ENCODE results near the gene ABCG8. TPM values are rescaled to one million over a fixed set of nuclear protein-coding genes. Genes with fewer than 3 reads are reported as not detected.

The ABCG8 gene
- total RNA-seq, 2 donors from 2014 or later, result not detected

DNA sequence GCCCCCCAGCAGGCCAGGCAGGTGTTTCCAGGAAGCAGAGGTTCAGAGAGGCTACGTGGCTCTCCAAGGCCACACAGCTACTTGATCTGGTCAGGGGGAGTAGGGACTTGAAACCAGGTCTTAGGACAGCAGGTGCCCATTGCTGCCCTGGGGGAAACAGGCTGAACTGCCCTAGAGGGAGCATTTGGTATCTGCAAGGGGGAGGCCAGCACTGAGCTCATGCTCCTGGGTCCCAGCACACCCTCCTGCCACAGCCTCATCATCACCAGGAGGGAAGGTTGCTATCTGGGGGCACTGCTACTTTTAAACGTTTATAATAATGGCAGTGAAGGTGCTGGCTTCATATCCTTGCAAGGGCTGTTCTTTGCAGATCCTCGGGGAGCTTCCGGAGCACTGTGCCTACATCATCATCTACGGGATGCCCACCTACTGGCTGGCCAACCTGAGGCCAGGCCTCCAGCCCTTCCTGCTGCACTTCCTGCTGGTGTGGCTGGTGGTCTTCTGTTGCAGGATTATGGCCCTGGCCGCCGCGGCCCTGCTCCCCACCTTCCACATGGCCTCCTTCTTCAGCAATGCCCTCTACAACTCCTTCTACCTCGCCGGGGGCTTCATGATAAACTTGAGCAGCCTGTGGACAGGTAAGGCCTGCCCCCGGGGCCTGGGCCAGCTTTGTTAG, 36.1 kb downstream of the ABCG8 start:
- Mint-ChIP-seq H3K27ac (no peak overlapping the region), H3K36me3 (ENCODE audit: low read depth) (no peaks in the 10 kb centered on the region), H3K4me3 (no peak overlapping the region), H3K4me1 (no peaks in the 10 kb centered on the region), H3K9me3 (no peaks in the 10 kb centered on the region), H3K27me3 (peaks cover 18% of the 10 kb centered on the region)
- ATAC-seq (replicated peaks), result no peak

DNA sequence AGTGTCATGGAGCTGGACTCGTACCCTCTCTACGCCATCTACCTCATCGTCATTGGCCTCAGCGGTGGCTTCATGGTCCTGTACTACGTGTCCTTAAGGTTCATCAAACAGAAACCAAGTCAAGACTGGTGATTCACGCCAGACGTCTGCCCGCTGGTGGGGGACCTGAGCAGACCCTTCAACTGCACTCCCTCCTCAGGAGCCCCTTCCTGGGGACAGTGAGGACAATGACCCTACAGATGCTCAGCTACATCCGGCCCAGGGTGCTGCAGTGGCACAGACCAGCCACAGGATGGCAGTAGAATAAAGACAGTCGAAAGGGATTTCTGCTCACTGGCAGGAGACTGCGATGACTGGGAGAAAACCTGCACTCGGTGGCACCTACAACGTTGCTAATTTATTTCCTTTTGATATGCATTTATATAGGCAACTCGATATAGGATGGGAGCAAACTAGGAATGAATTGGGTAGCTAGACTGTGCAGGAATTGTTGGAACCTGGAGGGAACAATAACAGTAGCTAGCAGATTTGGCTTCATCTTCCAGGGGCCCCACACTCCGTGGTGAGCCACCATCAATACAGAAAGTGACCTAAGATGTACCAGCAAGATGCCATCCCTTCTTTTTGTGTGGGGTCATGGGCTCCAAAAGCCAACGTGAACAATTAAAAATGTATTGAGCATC, 39.2 kb downstream of the ABCG8 start:
- Mint-ChIP-seq H3K27ac (no peak overlapping the region), H3K9me3 (no peaks in the 10 kb centered on the region), H3K36me3 (ENCODE audit: low read depth) (no peaks in the 10 kb centered on the region), H3K27me3 (peaks cover 12% of the 10 kb centered on the region), H3K4me1 (no peaks in the 10 kb centered on the region), H3K4me3 (no peak overlapping the region)
- peak; percentile 85 for ATAC-seq (replicated peaks)

DNA sequence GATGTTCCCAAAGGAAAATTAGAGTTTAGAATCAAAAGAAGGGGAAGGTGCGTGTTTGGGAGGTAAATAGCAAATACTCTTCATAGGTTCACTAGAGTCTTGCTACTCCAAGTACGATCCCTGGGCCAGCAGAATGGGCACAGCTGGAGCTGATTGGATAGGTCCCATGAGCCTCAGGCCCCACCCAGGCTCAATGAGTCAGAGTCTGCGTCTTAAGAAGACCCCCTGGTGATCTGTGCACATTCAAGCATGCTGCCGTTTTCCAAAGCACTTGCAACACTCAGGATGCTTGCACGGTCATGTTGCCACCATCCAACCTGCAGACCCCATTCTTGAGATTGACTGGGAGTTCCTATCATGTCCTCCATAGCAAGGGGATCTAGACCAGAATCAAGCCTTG, 40.5 kb downstream of the ABCG8 start:
- Mint-ChIP-seq H3K27ac (no peak overlapping the region), H3K27me3 (peaks cover 12% of the 10 kb centered on the region), H3K36me3 (ENCODE audit: low read depth) (no peaks in the 10 kb centered on the region), H3K4me3 (no peak overlapping the region), H3K9me3 (no peaks in the 10 kb centered on the region), H3K4me1 (no peaks in the 10 kb centered on the region)
- ATAC-seq (replicated peaks), result no peak

DNA sequence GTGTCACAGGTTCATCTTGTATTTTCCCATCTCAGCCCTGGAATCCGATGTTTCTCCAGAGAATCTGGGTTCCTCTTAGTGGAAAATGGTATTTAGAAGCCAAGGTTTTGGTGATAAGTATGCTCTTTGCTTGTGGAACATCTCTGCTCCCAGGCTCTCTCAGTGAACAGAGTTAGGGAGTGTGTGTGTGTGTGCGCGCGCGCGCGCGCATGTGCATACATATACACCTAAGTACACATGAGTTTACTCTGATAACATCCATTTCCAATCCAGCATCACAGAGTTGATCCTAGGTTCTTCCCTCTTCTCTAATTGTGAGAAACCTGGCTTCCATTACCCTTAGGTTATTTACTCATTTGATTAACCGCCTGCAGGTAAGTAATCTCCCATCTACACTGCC, 41.7 kb downstream of the ABCG8 start:
- H3K27ac Mint-ChIP-seq, result peak overlapping the region; percentile 16
- no peak overlapping the region for H3K4me3 Mint-ChIP-seq
- H3K27me3 Mint-ChIP-seq, result peaks cover 12% of the 10 kb centered on the region
- no peaks in the 10 kb centered on the region for H3K9me3 Mint-ChIP-seq
- peaks cover 4% of the 10 kb centered on the region for H3K36me3 Mint-ChIP-seq (ENCODE audit: low read depth)
- ATAC-seq (replicated peaks), result no peak
- H3K4me1 Mint-ChIP-seq, result no peaks in the 10 kb centered on the region

DNA sequence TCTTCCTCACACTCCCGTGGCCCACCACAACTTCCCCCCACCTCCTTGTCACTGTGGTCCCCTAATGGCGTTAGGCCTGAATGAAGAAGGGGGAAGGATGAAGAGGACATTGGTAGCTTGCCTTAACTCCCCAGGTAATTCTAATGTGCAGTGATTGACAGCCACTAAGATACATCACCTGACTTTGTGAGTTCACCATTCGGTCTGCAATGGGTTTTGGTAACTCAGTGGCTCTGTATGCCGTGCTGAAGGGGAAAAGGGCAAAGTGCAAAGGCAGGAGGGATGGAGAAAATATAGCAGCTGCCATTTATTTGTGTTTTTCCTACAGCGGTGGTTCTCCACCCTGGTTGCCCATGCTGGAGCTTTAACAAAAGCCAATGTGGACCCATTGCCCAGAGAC, 42.2 kb downstream of the ABCG8 start:
- Mint-ChIP-seq H3K4me3 (no peak overlapping the region), H3K4me1 (no peaks in the 10 kb centered on the region), H3K27me3 (peaks cover 12% of the 10 kb centered on the region), H3K27ac (peak overlapping the region; percentile 16), H3K36me3 (ENCODE audit: low read depth) (peaks cover 5% of the 10 kb centered on the region), H3K9me3 (no peaks in the 10 kb centered on the region)
- ATAC-seq (replicated peaks), result no peak

DNA sequence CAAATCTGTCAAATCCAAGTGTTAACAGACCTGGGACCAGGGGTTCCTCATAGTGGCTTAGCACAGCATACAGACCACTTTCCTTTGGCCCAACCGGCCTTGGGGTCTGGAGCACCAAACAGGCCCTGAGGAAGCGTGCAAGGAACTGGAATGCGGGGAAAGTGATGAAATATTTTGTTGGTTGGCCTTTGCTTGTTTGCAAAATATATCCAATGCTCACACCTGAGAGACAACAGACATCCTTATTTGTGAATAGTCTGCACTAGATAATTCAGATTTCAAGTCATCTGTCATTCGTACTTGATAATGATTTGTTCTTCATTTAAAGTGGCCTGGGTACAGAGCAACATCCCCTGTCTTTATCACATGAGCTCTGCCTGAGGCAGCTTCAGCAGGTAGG, 43.5 kb downstream of the ABCG8 start:
- no peak for ATAC-seq (replicated peaks)
- H3K9me3 Mint-ChIP-seq, result no peaks in the 10 kb centered on the region
- no peak overlapping the region for H3K27ac Mint-ChIP-seq
- H3K27me3 Mint-ChIP-seq, result no peaks in the 10 kb centered on the region
- no peak overlapping the region for H3K4me3 Mint-ChIP-seq
- no peaks in the 10 kb centered on the region for H3K4me1 Mint-ChIP-seq
- H3K36me3 Mint-ChIP-seq (ENCODE audit: low read depth), result peaks cover 14% of the 10 kb centered on the region

DNA sequence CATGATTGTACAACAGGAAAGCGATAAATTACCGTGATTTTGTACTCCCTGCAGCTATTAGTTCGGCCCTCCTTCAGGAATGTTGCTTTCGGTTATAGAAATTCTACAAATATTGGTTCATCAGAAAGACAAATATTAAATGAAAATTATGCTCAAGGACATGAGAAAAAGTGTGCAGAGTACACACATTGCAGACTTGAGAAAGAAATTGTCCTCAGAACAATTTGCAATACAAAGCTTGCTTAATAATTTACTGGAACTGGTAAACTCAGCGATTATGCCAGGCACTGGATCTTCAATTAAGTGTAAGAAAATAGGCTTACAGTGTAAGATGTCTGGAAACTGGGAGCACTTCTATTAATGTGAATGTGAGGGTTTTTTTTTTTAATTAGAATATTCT, 45.9 kb downstream of the ABCG8 start:
- Mint-ChIP-seq H3K27ac (no peak overlapping the region), H3K4me1 (no peaks in the 10 kb centered on the region), H3K27me3 (no peaks in the 10 kb centered on the region), H3K4me3 (no peak overlapping the region), H3K9me3 (no peaks in the 10 kb centered on the region), H3K36me3 (ENCODE audit: low read depth) (peaks cover 38% of the 10 kb centered on the region)
- ATAC-seq (replicated peaks), result no peak

DNA sequence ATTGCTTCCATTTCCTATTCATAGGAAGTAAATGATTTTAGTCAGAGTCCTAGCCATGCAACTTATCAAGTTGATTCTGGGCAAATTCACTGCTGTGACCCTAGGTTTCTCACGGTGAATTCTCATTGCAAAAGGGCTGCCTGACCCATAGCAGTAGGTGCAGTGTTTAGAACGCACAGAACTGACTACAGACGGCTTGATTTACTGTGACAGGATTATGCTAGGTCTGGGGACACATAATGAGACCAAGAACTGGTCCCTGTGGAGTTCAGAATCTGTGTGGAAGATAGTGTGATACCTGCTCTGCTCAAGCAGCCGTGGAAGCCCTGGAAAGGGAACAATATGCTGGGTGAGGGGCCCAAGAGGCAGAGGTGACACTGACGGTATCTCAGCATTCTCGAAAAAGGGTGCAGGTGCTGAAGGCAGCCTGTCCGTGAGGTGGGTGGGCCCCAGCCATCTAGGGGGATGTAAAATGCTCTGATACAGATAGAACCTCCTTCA, 46.4 kb downstream of the ABCG8 start:
- H3K27ac Mint-ChIP-seq, result no peak overlapping the region
- H3K9me3 Mint-ChIP-seq, result no peaks in the 10 kb centered on the region
- no peak overlapping the region for H3K4me3 Mint-ChIP-seq
- H3K36me3 Mint-ChIP-seq (ENCODE audit: low read depth), result peaks cover 43% of the 10 kb centered on the region
- no peaks in the 10 kb centered on the region for H3K4me1 Mint-ChIP-seq
- ATAC-seq (replicated peaks), result no peak
- no peaks in the 10 kb centered on the region for H3K27me3 Mint-ChIP-seq

DNA sequence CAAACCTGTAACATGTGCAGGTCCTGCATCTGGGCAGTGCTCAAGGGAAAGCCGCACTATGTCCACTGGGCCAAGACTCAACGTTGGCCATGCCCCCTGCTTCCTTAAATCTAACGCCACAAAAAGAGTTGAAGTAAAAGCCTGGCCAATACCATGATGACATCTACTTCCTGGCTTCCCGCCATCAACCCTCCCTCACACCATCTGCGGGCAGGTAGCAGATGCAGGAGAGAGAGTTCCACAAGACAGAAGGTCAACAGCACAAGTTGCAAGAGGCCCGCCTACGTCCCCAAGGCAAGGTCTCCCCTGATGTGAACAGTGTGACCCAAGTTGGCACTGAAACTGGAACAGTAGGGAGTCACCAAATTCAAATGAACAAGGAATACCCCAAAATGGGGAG, 48.4 kb downstream of the ABCG8 start:
- Mint-ChIP-seq H3K27ac (peak overlapping the region; percentile 11), H3K4me1 (no peaks in the 10 kb centered on the region), H3K27me3 (no peaks in the 10 kb centered on the region), H3K9me3 (no peaks in the 10 kb centered on the region), H3K36me3 (ENCODE audit: low read depth) (peaks cover 63% of the 10 kb centered on the region), H3K4me3 (no peak overlapping the region)
- no peak for ATAC-seq (replicated peaks)

DNA sequence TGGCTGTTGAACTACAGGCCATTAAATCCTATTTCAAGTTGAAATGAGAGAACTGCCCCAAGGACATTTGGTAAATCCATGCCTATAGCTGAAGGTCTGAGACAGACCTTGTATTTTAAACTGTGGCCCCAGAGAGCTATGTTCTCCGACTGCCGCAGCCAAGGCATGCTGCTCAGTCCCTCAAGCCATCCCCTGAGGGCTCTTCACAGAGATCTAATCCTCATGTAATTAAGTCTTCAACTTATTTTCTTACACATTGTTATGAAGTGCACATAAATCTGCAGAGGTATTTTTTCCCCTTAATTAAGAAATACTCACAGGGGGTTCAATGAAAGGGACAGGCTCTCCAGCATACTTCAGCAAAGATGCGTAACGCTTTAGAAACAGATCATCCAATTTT, 50.6 kb downstream of the ABCG8 start:
- Mint-ChIP-seq H3K36me3 (ENCODE audit: low read depth) (peaks cover 84% of the 10 kb centered on the region), H3K27ac (peak overlapping the region; percentile 11), H3K27me3 (no peaks in the 10 kb centered on the region), H3K4me1 (no peaks in the 10 kb centered on the region), H3K9me3 (no peaks in the 10 kb centered on the region), H3K4me3 (no peak overlapping the region)
- no peak for ATAC-seq (replicated peaks)

DNA sequence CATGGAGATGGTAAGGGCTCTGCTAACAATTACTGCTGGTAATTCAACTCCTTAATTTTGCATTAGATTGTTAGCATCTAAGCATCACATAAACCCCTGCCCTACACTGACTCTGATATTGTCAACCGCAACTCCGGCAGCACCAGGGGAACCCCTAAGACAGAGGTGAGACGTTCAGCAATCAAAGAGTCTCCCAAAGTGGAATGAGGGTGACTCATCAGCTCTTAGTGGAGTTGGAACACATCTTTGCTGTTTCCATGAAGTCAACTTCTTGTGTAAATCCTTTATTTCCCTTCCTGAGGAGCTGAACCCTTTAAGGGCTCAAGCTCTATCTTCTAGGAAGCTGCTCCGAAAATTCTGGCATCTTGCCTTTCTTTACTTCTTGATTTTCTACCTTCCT, 52.1 kb downstream of the ABCG8 start:
- Mint-ChIP-seq H3K4me3 (no peak overlapping the region), H3K4me1 (no peaks in the 10 kb centered on the region), H3K9me3 (no peaks in the 10 kb centered on the region), H3K27ac (no peak overlapping the region), H3K36me3 (ENCODE audit: low read depth) (peaks cover 91% of the 10 kb centered on the region), H3K27me3 (no peaks in the 10 kb centered on the region)
- no peak for ATAC-seq (replicated peaks)

DNA sequence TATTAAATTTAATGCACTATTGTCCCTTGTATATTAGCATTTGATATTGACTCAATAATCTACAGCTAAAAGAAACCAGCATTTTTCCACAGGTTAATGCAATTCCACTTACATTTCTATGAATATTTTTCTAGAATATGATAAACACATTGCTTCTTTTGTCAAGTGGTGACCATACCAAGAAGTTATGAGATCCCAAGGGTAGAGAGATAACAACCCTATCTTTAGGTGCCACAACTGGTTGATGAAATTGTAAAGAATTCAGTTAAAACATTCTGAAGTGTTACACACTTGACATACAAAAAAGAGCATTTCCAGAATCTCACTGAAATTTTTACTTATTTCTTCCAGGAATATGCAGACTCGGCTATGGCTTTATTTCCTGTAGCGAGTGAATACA, 56.0 kb downstream of the ABCG8 start:
- ATAC-seq (replicated peaks), result no peak
- H3K36me3 Mint-ChIP-seq (ENCODE audit: low read depth), result peaks cover 96% of the 10 kb centered on the region
- no peak overlapping the region for H3K27ac Mint-ChIP-seq
- H3K27me3 Mint-ChIP-seq, result no peaks in the 10 kb centered on the region
- no peaks in the 10 kb centered on the region for H3K9me3 Mint-ChIP-seq
- H3K4me3 Mint-ChIP-seq, result no peak overlapping the region
- H3K4me1 Mint-ChIP-seq, result no peaks in the 10 kb centered on the region

DNA sequence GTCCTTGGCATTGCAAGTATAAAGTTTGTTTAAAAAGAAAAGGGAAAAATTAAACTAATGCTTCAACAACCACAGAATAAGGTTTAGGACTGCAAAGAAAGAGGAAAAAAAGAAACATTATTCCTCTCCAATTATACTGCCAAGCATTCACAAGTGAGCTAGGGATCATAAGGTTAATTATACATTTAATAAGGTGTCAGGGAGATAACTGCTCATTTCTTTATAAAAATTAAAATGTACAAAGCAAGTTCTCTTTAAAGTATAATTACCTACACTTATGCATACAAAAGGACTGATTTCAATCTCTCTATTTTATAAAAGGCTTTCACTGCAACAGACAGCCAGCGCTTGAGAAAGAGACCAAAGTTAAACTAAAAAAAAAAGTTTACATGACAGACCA, 58.1 kb downstream of the ABCG8 start:
- H3K4me1 Mint-ChIP-seq, result no peaks in the 10 kb centered on the region
- no peak overlapping the region for H3K27ac Mint-ChIP-seq
- no peak overlapping the region for H3K4me3 Mint-ChIP-seq
- no peaks in the 10 kb centered on the region for H3K27me3 Mint-ChIP-seq
- no peak for ATAC-seq (replicated peaks)
- H3K36me3 Mint-ChIP-seq (ENCODE audit: low read depth), result peaks cover 96% of the 10 kb centered on the region
- H3K9me3 Mint-ChIP-seq, result no peaks in the 10 kb centered on the region

DNA sequence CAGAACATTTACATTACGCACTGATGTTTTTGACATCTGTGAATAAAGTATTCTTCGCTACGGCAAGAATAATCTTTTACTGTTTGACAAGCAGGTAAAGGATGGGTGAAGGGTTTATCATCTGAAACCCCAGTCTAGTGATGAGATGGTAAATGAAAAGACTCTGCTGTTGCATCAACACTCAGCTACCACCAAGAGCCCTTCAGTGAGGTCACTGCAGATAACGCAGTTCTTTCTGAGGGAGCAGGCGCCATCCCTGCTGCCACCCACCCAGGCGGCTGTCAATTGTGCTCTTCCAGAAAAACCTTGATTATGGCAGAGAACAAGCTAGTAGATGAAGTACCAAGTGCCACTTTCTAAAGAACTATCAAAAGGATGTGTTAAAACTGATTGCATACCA, 58.7 kb downstream of the ABCG8 start:
- H3K9me3 Mint-ChIP-seq, result no peaks in the 10 kb centered on the region
- H3K36me3 Mint-ChIP-seq (ENCODE audit: low read depth), result peaks cover 96% of the 10 kb centered on the region
- no peak overlapping the region for H3K27ac Mint-ChIP-seq
- H3K27me3 Mint-ChIP-seq, result no peaks in the 10 kb centered on the region
- no peak overlapping the region for H3K4me3 Mint-ChIP-seq
- ATAC-seq (replicated peaks), result no peak
- no peaks in the 10 kb centered on the region for H3K4me1 Mint-ChIP-seq

DNA sequence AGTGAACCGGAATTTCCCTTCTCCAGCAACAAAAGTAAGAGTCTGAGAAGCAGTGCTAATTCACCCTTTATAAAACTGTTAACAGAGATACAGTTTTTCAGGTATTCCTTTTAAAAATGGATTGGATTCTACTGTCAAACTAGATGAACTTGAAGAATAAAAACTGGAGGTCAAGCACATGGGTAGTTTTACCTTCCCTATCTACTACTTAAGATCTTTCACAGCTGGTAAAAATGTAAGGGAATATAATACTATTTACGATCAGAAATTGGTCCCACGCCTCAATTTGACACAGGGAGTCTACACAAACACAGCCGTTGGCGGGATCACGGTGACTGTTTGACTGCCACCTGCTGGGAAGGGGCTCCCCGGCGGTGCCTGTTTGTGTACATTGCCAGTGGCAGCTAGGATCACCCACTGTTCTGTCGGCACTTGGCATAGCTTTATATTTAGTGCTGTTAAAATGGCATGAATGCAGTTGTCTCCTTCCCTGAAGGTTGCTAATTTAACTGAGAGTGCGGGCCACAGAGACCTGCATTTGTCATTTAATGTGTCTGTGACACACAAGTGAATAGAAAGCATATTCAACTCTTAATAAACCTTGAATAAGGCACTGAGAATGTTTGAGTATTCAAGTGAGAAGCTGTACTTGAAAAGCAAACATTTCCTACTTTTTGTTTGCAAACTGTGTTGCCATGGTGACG, 59.5 kb downstream of the ABCG8 start:
- no peak overlapping the region for H3K4me3 Mint-ChIP-seq
- no peaks in the 10 kb centered on the region for H3K4me1 Mint-ChIP-seq
- H3K27me3 Mint-ChIP-seq, result no peaks in the 10 kb centered on the region
- no peak for ATAC-seq (replicated peaks)
- H3K36me3 Mint-ChIP-seq (ENCODE audit: low read depth), result peaks cover 96% of the 10 kb centered on the region
- no peak overlapping the region for H3K27ac Mint-ChIP-seq
- no peaks in the 10 kb centered on the region for H3K9me3 Mint-ChIP-seq
